ENCODE data around the gene RANBP1. TPM values are rescaled to one million over a fixed set of nuclear protein-coding genes. Genes with fewer than 3 reads are reported as not detected.

The RANBP1 gene
- total RNA-seq, 1 donor from 2014 or later, result 79.5 TPM

- Mint-ChIP-seq H3K27ac (ENCODE audit: unreplicated experiment) (no peak overlapping the region), H3K4me1 (ENCODE audit: low read depth) (no peaks in the 10 kb centered on the region), H3K36me3 (ENCODE audit: low read depth) (no peaks in the 10 kb centered on the region), H3K27me3 (ENCODE audit: low read depth) (no peaks in the 10 kb centered on the region), H3K4me3 (ENCODE audit: unreplicated experiment) (no peak overlapping the region), H3K9me3 (ENCODE audit: low read depth) (no peaks in the 10 kb centered on the region)
- DNase-seq (ENCODE audit: low spot score), result no peak
- TF ChIP-seq CTCF (IDR thresholded peaks at IDR 0.05), result no peak
Observed at GRCh38 chr22:20148414-20148813, 32.5 kb downstream of the RANBP1 start.

- no peak overlapping the region for H3K27ac Mint-ChIP-seq (ENCODE audit: unreplicated experiment)
- no peak for DNase-seq (ENCODE audit: low spot score)
Observed at GRCh38 chr22:20149257-20150250, 33.6 kb downstream of the RANBP1 start.

GRCh38 chr22:20150381-20151275 is 34.7 kb downstream of the RANBP1 start, which contains the start of gene CCDC188:
Gene CCDC188 (minus strand): TSS chr22:20151055. CDS start chr22:20150986, 69 bp downstream.
- H3K27me3 Mint-ChIP-seq (ENCODE audit: low read depth), result no peaks in the 10 kb centered on the region
- no peak for DNase-seq (ENCODE audit: low spot score)
- H3K36me3 Mint-ChIP-seq (ENCODE audit: low read depth), result no peaks in the 10 kb centered on the region
- no peak for TF ChIP-seq CTCF (IDR thresholded peaks at IDR 0.05)
- H3K4me1 Mint-ChIP-seq (ENCODE audit: low read depth), result peaks cover 9% of the 10 kb centered on the region
- H3K4me3 Mint-ChIP-seq (ENCODE audit: unreplicated experiment), result no peak within 1 kb of the TSS
- no peak within 1 kb of the TSS for H3K27ac Mint-ChIP-seq (ENCODE audit: unreplicated experiment)
- no peaks in the 10 kb centered on the region for H3K9me3 Mint-ChIP-seq (ENCODE audit: low read depth)

More at GRCh38 chr22:20149257-20150250, 33.6 kb downstream of the RANBP1 start:
- no peaks in the 10 kb centered on the region for H3K36me3 Mint-ChIP-seq (ENCODE audit: low read depth)
- H3K4me1 Mint-ChIP-seq (ENCODE audit: low read depth), result peaks cover 7% of the 10 kb centered on the region
- TF ChIP-seq CTCF (IDR thresholded peaks at IDR 0.05), result no peak
- no peak overlapping the region for H3K4me3 Mint-ChIP-seq (ENCODE audit: unreplicated experiment)
- H3K9me3 Mint-ChIP-seq (ENCODE audit: low read depth), result no peaks in the 10 kb centered on the region
- H3K27me3 Mint-ChIP-seq (ENCODE audit: low read depth), result no peaks in the 10 kb centered on the region

- no peak for DNase-seq (ENCODE audit: low spot score)
- H3K27ac Mint-ChIP-seq (ENCODE audit: unreplicated experiment), result no peak overlapping the region
- no peak for TF ChIP-seq CTCF (IDR thresholded peaks at IDR 0.05)
- no peak overlapping the region for H3K4me3 Mint-ChIP-seq (ENCODE audit: unreplicated experiment)
- no peaks in the 10 kb centered on the region for H3K9me3 Mint-ChIP-seq (ENCODE audit: low read depth)
- H3K36me3 Mint-ChIP-seq (ENCODE audit: low read depth), result no peaks in the 10 kb centered on the region
- H3K27me3 Mint-ChIP-seq (ENCODE audit: low read depth), result no peaks in the 10 kb centered on the region
- peaks cover 9% of the 10 kb centered on the region for H3K4me1 Mint-ChIP-seq (ENCODE audit: low read depth)
Observed at GRCh38 chr22:20151276-20151588, 35.3 kb downstream of the RANBP1 start.

GRCh38 chr22:20152464-20152890 is 36.6 kb downstream of the RANBP1 start:
- H3K36me3 Mint-ChIP-seq (ENCODE audit: low read depth), result no peaks in the 10 kb centered on the region
- DNase-seq (ENCODE audit: low spot score), result no peak
- H3K27ac Mint-ChIP-seq (ENCODE audit: unreplicated experiment), result no peak overlapping the region
- TF ChIP-seq CTCF (IDR thresholded peaks at IDR 0.05), result no peak
- no peak overlapping the region for H3K4me3 Mint-ChIP-seq (ENCODE audit: unreplicated experiment)
- H3K9me3 Mint-ChIP-seq (ENCODE audit: low read depth), result no peaks in the 10 kb centered on the region
- H3K4me1 Mint-ChIP-seq (ENCODE audit: low read depth), result peaks cover 12% of the 10 kb centered on the region
- H3K27me3 Mint-ChIP-seq (ENCODE audit: low read depth), result no peaks in the 10 kb centered on the region
